ENCODE data around the gene ICOS. TPM values are rescaled to one million over a fixed set of nuclear protein-coding genes. Genes with fewer than 3 reads are reported as not detected.

ICOS gene
- total and polyA plus RNA-seq, 2 donors (not counting 3 experiments of a cell fraction or from before 2014, with no cell fraction given) = not detected

DNA sequence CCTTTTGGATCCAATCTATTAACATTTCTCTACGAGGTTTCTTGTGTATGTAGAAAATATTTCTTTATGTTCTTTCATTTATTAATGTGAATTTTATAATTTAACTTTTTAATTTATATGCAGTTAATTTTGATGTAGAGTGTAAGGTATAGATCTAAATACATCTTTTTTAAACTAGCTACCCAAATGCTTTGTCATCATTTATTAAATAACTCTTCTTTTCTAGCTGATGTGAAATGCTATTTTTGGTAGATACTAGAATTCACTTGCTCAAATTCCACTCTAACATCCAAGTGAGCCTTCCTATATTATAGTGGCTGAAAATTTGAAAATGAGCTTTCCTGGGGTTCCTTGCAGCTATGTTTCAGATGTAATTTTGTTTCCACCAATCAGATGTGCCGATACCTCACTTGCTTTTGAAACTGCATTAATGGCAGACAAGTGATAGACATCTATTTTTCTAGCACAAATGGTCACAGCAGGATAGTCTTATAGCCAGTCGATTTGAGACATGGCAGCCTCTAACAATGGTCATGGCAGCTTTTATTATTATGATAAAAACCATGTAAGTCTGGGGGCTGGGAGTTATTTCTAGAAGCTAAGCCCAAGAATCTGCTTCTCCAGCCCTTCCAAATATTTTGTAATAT lies 10.9 kb upstream of the ICOS start:
- ChIA-PET POLR2A (no interaction called here), CTCF (no interaction called here)
- no peak for TF ChIP-seq JUN (IDR thresholded peaks at IDR 0.05; ENCODE audit: borderline replicate concordance, insufficient read depth, insufficient read length, low read depth)
- no peak for TF ChIP-seq GATA2 (IDR thresholded peaks at IDR 0.05; ENCODE audit: insufficient read depth, insufficient read length, low read depth, low read length)
- TF ChIP-seq, protein P1, sequence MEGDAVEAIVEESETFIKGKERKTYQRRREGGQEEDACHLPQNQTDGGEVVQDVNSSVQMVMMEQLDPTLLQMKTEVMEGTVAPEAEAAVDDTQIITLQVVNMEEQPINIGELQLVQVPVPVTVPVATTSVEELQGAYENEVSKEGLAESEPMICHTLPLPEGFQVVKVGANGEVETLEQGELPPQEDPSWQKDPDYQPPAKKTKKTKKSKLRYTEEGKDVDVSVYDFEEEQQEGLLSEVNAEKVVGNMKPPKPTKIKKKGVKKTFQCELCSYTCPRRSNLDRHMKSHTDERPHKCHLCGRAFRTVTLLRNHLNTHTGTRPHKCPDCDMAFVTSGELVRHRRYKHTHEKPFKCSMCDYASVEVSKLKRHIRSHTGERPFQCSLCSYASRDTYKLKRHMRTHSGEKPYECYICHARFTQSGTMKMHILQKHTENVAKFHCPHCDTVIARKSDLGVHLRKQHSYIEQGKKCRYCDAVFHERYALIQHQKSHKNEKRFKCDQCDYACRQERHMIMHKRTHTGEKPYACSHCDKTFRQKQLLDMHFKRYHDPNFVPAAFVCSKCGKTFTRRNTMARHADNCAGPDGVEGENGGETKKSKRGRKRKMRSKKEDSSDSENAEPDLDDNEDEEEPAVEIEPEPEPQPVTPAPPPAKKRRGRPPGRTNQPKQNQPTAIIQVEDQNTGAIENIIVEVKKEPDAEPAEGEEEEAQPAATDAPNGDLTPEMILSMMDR (IDR thresholded peaks at IDR 0.05; ENCODE audit: extremely low read depth in 1 of 2, insufficient read depth in 1 of 2, low read depth in 1 of 2, low read length in 2 of 2) = no peak
- TF ChIP-seq, protein P2, sequence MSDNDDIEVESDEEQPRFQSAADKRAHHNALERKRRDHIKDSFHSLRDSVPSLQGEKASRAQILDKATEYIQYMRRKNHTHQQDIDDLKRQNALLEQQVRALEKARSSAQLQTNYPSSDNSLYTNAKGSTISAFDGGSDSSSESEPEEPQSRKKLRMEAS (IDR thresholded peaks at IDR 0.05; ENCODE audit: insufficient read depth, insufficient read length) = no peak
- no peak for TF ChIP-seq MYC (IDR thresholded peaks at IDR 0.05; ENCODE audit: low read depth, low read length)
- TF ChIP-seq POLR2A (IDR thresholded peaks at IDR 0.05; ENCODE audit: low read depth, low read length) = no peak
- TF ChIP-seq POLR2AphosphoS5 (IDR thresholded peaks at IDR 0.05; ENCODE audit: insufficient read depth, low read depth, low read length) = no peak
- TF ChIP-seq FOS (IDR thresholded peaks at IDR 0.05; ENCODE audit: borderline replicate concordance, insufficient read depth, low read length) = no peak
- no peaks in the 10 kb centered on the region for H3K36me3 ChIP-seq (ENCODE audit: control insufficient read depth in 2 of 2, extremely low read depth in 1 of 2, insufficient read depth in 2 of 2, low read length in 2 of 2)
- dilution Hi-C loops (cut with MboI; ENCODE audit: extremely low pct_ligation_motif_present, low sequenced_read_pairs) (no loop called here), intact Hi-C loops (cut with micrococcal nuclease) (no loop called here)
- H3K27me3 ChIP-seq (ENCODE audit: control insufficient read depth in 2 of 2, insufficient read depth in 2 of 2, low read length in 2 of 2) = peaks cover 0 to 11% of the 10 kb centered on the region in 2 experiments
- H3K4me3 ChIP-seq (replicated peaks in 1 of 3; ENCODE audit: insufficient read depth in 1 of 3, low read depth in 1 of 3, low read length in 3 of 3) = no peak overlapping the region
- H3K27ac ChIP-seq (ENCODE audit: insufficient read depth, low read depth, low read length) = no peak overlapping the region
- no peak overlapping the region for H3K9ac ChIP-seq (replicated peaks; ENCODE audit: extremely low read depth, insufficient read depth, low read length)
- no peaks in the 10 kb centered on the region for H3K9me3 ChIP-seq (replicated peaks; ENCODE audit: control insufficient read depth, insufficient read depth, low read length)
- no peaks in the 10 kb centered on the region for H3K9me1 ChIP-seq (replicated peaks; ENCODE audit: control insufficient read depth, extremely low read depth, insufficient read depth, low read length)
- no TSS peak for BruUV-seq (replicated peaks)
- no peak overlapping the region for H3K4me2 ChIP-seq (ENCODE audit: insufficient read depth, low read length)
- DNase-seq (ENCODE audit: low read depth, low spot score) (no peak), FAIRE-seq (no peak)
- no peaks in the 10 kb centered on the region for H3K79me2 ChIP-seq (ENCODE audit: control insufficient read depth, insufficient read depth, low read length)
- H2AFZ ChIP-seq (ENCODE audit: low read depth, low read length) = no peak overlapping the region
- H3K4me1 ChIP-seq (ENCODE audit: control insufficient read depth, extremely low read depth, insufficient read depth, low read length) = no peaks in the 10 kb centered on the region
- H4K20me1 ChIP-seq (replicated peaks; ENCODE audit: control insufficient read depth, extremely low read depth, insufficient read depth, low read length) = no peaks in the 10 kb centered on the region
